AG04450 (cell line): Measurements from ENCODE around the gene KIAA1217. TPM values are rescaled to one million over a fixed set of nuclear protein-coding genes. Genes with fewer than 3 reads are reported as not detected.

ENCODE experiments used
- CTCF ChIA-PET: fragments of 300-600, 350-600 bp; formaldehyde crosslinking; extraction: SDS; loops from one replicate; lab custom pipeline; 2022; ENCODE audit warnings: antibody characterized with exemption, inconsistent platforms; lab: Charles Lee
- POLR2A ChIA-PET: fragments of 350-600 bp; formaldehyde crosslinking; extraction: SDS; loops from one replicate; lab custom pipeline; 2021; ENCODE audit warnings: antibody characterized with exemption, inconsistent platforms; lab: Yijun Ruan, JAX
- DNase-seq: peaks from one replicate; pipeline ENCODE4 v3.0.0-alpha.2; 2011; ENCODE audit warnings: low read depth, low spot score
- H3K27ac ChIP-seq: one replicate; pipeline ENCODE4 v1.5.1; 2012; ENCODE audit warnings: low read depth, low read length, control low read depth
- H3K27me3 ChIP-seq: one replicate; pipeline ENCODE4 v1.6.0; 2012; ENCODE audit warnings: low read length; ENCODE audit not compliant: control insufficient read depth, insufficient read depth
- H3K4me3 ChIP-seq: 2 replicates; pipeline ENCODE4 v1.5.1; 2011; ENCODE audit warnings: mild to moderate bottlenecking, low read depth, low read length, control low read depth
- H3K9me3 ChIP-seq: 2 replicates; pipeline ENCODE4 v1.5.1; 2012; ENCODE audit warnings: low read length; ENCODE audit not compliant: control insufficient read depth, insufficient read depth
- CTCF ChIP-seq: IDR thresholded peaks from 2 replicates; pipeline ENCODE4 v1.5.1; 2011; ENCODE audit warnings: low read depth, low read length, control low read depth, inconsistent platforms
- polyA plus RNA-seq: library from polyadenylated mRNA; depleted of rRNA; stranded (reverse); fragments of >200 nt; gene quantifications from 2 replicates; pipeline ENCODE4 v1.2.3, GENCODE V29; 2011

KIAA1217 gene
- polyA plus RNA-seq, 1 experiment = 5.4 TPM

DNA sequence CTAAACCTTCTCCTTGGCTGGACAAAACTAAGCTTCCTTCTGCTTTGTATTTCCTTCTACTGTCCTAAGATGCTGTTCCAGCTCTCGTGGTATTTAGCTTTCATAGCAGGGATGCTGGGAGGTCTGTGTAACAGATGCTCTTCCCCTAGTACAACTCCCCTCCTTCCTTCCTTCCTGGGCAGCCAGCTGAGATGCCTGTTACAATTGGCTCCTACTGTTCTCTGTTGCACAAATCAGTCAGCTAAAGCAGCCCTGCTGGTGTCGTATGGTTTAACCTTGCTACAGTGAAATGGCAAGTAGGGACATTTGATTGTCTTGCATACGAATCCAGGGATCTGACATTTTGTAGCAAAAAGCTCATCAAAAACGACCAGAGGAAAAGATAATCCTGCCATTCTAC is 371.0 kb downstream of the KIAA1217 start:
- ChIA-PET CTCF (interaction anchor here (1.0 to 2.5 kb wide), 2 partner anchors 23 to 502 kb away, joined by 3 to 10 read pairs; no protein-coding TSS in a partner anchor), POLR2A (no interaction called here)
- Histone ChIP-seq H3K27me3 (no peaks in the 10 kb centered on the region), H3K4me3 (no peak overlapping the region), H3K27ac (no peak overlapping the region), H3K9me3 (no peaks in the 10 kb centered on the region)
- no peak for TF ChIP-seq CTCF
- DNase-seq = no peak

GRCh38 chr10:24589265-24589664 is 380.3 kb downstream of the KIAA1217 start:
- POLR2A ChIA-PET = no interaction called here
- no peak overlapping the region for H3K4me3 ChIP-seq
- no peak for DNase-seq
- H3K27ac ChIP-seq = no peak overlapping the region
- no peaks in the 10 kb centered on the region for H3K27me3 ChIP-seq
- no peaks in the 10 kb centered on the region for H3K9me3 ChIP-seq
- no peak for TF ChIP-seq CTCF
- CTCF ChIA-PET = interaction anchor here (1.0 to 2.8 kb wide), 2 partner anchors 54 to 492 kb away, joined by 4 to 10 read pairs; no protein-coding TSS in a partner anchor

GRCh38 chr10:24590697-24591457 is 381.9 kb downstream of the KIAA1217 start:
- no peak overlapping the region for H3K27ac ChIP-seq
- ChIA-PET POLR2A (no interaction called here), CTCF (interaction anchor here (0.6 to 1.1 kb wide), 2 partner anchors 35 to 555 kb away, joined by 3 read pairs; no protein-coding TSS in a partner anchor)
- H3K9me3 ChIP-seq = no peaks in the 10 kb centered on the region
- no peak for TF ChIP-seq CTCF
- DNase-seq = no peak
- H3K27me3 ChIP-seq = no peaks in the 10 kb centered on the region
- H3K4me3 ChIP-seq = no peak overlapping the region

GRCh38 chr10:24596217-24596930 is 387.4 kb downstream of the KIAA1217 start:
- POLR2A ChIA-PET = no interaction called here
- CTCF ChIA-PET = interaction anchor here (3.4 kb wide), 1 partner anchor 485 kb away, joined by 19 read pairs; no protein-coding TSS in a partner anchor
- no peak for TF ChIP-seq CTCF
- H3K9me3 ChIP-seq = no peaks in the 10 kb centered on the region
- DNase-seq = no peak
- no peak overlapping the region for H3K4me3 ChIP-seq
- H3K27ac ChIP-seq = no peak overlapping the region
- no peaks in the 10 kb centered on the region for H3K27me3 ChIP-seq
